GM15510 (cell line): ENCODE data around the gene GID4.

Source experiments
- POLR2A ChIP-seq: IDR thresholded peaks from 3 replicates; pipeline ENCODE4 v1.6.1; 2011; ENCODE audit warnings: borderline replicate concordance; ENCODE audit not compliant: insufficient read length; ENCODE audit errors: extremely low read depth

GID4 gene

GRCh38 chr17:18038861-18039534 is at the start of gene GID4, which contains the start of gene ATPAF2:
TSS of gene GID4 (plus strand) at chr17:18039408. CDS start at chr17:18039465, 57 bp downstream.
TSS of gene ATPAF2 (minus strand) at chr17:18039168. CDS start at chr17:18039013, 155 bp downstream.
- TF ChIP-seq POLR2A, result peak; percentile 52

GRCh38 chr17:17989618-17990017 is 49.6 kb upstream of the GID4 start:
- TF ChIP-seq POLR2A, result no peak

GRCh38 chr17:17990282-17990681 is 48.9 kb upstream of the GID4 start:
- no peak for TF ChIP-seq POLR2A

GRCh38 chr17:17993366-17993765 is 45.8 kb upstream of the GID4 start:
- no peak for TF ChIP-seq POLR2A

GRCh38 chr17:17993852-17994251 is 45.4 kb upstream of the GID4 start:
- TF ChIP-seq POLR2A, result no peak

- no peak for TF ChIP-seq POLR2A
These were observed 44.7 kb upstream of the GID4 start for GRCh38 chr17:17994271-17995069.

- no peak for TF ChIP-seq POLR2A
These were observed 40.3 kb upstream of the GID4 start for GRCh38 chr17:17998934-17999333.

GRCh38 chr17:17999364-18000029 is 39.7 kb upstream of the GID4 start:
- no peak for TF ChIP-seq POLR2A

- TF ChIP-seq POLR2A, result no peak
These were observed 39.2 kb upstream of the GID4 start for GRCh38 chr17:18000030-18000408.

GRCh38 chr17:18002171-18002570 is 37.0 kb upstream of the GID4 start:
- TF ChIP-seq POLR2A, result no peak

- no peak for TF ChIP-seq POLR2A
These were observed 34.9 kb upstream of the GID4 start for GRCh38 chr17:18004345-18004744.

GRCh38 chr17:18004884-18005305 is 34.3 kb upstream of the GID4 start:
- TF ChIP-seq POLR2A, result no peak

- no peak for TF ChIP-seq POLR2A
These were observed 33.7 kb upstream of the GID4 start for GRCh38 chr17:18005496-18005895.

- TF ChIP-seq POLR2A, result no peak
These were observed 32.5 kb upstream of the GID4 start for GRCh38 chr17:18006495-18007239.
